Astrocyte of the spinal cord (primary cell): ENCODE measurements around the gene PIGO.

Experiments used
- DNase-seq: peaks from one replicate; pipeline ENCODE4 v3.0.0; 2011; ENCODE audit warnings: low read depth, low spot score
- H3K4me3 ChIP-seq: 2 replicates; pipeline ENCODE4 v1.5.1; 2011; ENCODE audit warnings: low read depth, mild to moderate bottlenecking, low read length, moderate library complexity
- CTCF ChIP-seq: IDR thresholded peaks from 2 replicates; pipeline ENCODE4 v1.5.1; 2012; ENCODE audit warnings: low read depth, mild to moderate bottlenecking, low read length, inconsistent platforms
- in situ Hi-C: cut with HindIII; loops from 2 replicates; pipeline ENCODE4 v1.10.0; 2017; ENCODE audit warnings: low sequenced_read_pairs

PIGO gene

GRCh38 chr9:35079426-35080341 is 16.7 kb downstream of the PIGO start, which contains the start of gene FANCG:
Gene FANCG, minus strand, starts transcription at chr9:35079942. Its CDS starts 418 bp downstream, at chr9:35079524.
- no peak for TF ChIP-seq CTCF
- DNase-seq: peak; percentile 95
- H3K4me3 ChIP-seq: peak within 1 kb of the TSS; percentile 77
- in situ Hi-C loops: no loop called here

- in situ Hi-C loops: no loop called here
- H3K4me3 ChIP-seq: peak overlapping the region; percentile 77
- no peak for DNase-seq
- TF ChIP-seq CTCF: no peak
These were observed 17.4 kb downstream of the PIGO start for GRCh38 chr9:35079041-35079425.

GRCh38 chr9:35078066-35078465 is 18.3 kb downstream of the PIGO start:
- no peak for TF ChIP-seq CTCF
- DNase-seq: no peak
- in situ Hi-C loops: no loop called here
- H3K4me3 ChIP-seq: peak overlapping the region; percentile 77

GRCh38 chr9:35076848-35077247 is 19.5 kb downstream of the PIGO start:
- no peak overlapping the region for H3K4me3 ChIP-seq
- DNase-seq: no peak
- no peak for TF ChIP-seq CTCF
- in situ Hi-C loops: no loop called here

GRCh38 chr9:35075358-35075757 is 21.0 kb downstream of the PIGO start:
- no peak for TF ChIP-seq CTCF
- in situ Hi-C loops: no loop called here
- H3K4me3 ChIP-seq: no peak overlapping the region
- no peak for DNase-seq

GRCh38 chr9:35074791-35075190 is 21.6 kb downstream of the PIGO start:
- DNase-seq: no peak
- no peak for TF ChIP-seq CTCF
- in situ Hi-C loops: no loop called here
- H3K4me3 ChIP-seq: no peak overlapping the region
